K562 (cell line): ENCODE data around the gene KRT4.

Experiments
- ELF1 ChIP-seq: fragments of 200-800 bp; sonication (Bioruptor generic); IDR thresholded peaks from 2 replicates; pipeline ENCODE4 v1.6.1; 2016; ENCODE audit warnings: missing genetic modification characterization, missing compliant biosample characterization
- ZBTB33 ChIP-seq: sonication (generic); formaldehyde crosslinking; IDR thresholded peaks from 2 replicates; pipeline ENCODE4 v1.8.1; 2023; ENCODE audit warnings: mild to moderate bottlenecking, missing genetic modification reagents

GRCh38 chr12:52805000-52805399 lies 8.9 kb downstream of the KRT4 start:
- no peak for TF ChIP-seq ELF1 (tag)
- TF ChIP-seq ZBTB33 = no peak
